Liver (tissue), 9 donors: Measurements from ENCODE around the gene SLC30A5. TPM values are rescaled to one million over a fixed set of nuclear protein-coding genes. Genes with fewer than 3 reads are reported as not detected.

Source experiments
- DNase-seq: peaks from one replicate; pipeline ENCODE4 v3.0.0-alpha.2; 2017; ENCODE audit warnings: low spot score
- H3K27ac ChIP-seq, 2 donors: one replicate each; pipeline ENCODE4 v1.7.0; 2013; ENCODE audit warnings: inconsistent platforms in 2 of 2, low read length in 2 of 2, control low read depth in 1 of 2, low read depth in 1 of 2, mild to moderate bottlenecking in 1 of 2
- H3K27me3 ChIP-seq, 4 donors: one replicate each; pipeline versions ENCODE4 v1.6.1 to v1.7.0; 2013; ENCODE audit warnings: low read length in 3 of 4, inconsistent platforms in 1 of 4, mild to moderate bottlenecking in 1 of 4, moderate library complexity in 1 of 4; ENCODE audit not compliant: control insufficient read depth in 4 of 4, insufficient read depth in 4 of 4
- H3K36me3 ChIP-seq, 4 donors: one replicate each; pipeline versions ENCODE4 v1.6.1 to v1.7.0; 2013; ENCODE audit warnings: low read length in 3 of 4, mild to moderate bottlenecking in 3 of 4, low read depth in 1 of 4, moderate library complexity in 1 of 4; ENCODE audit not compliant: control insufficient read depth in 4 of 4, insufficient read depth in 3 of 4
- H3K4me1 ChIP-seq, 4 donors: one replicate each; pipeline versions ENCODE4 v1.6.1 to v1.7.0; 2013; ENCODE audit warnings: low read length in 3 of 4, mild to moderate bottlenecking in 3 of 4, moderate library complexity in 1 of 4; ENCODE audit not compliant: control insufficient read depth in 4 of 4, insufficient read depth in 4 of 4
- H3K4me3 ChIP-seq, 3 donors: one replicate each; pipeline versions ENCODE4 v1.6.1 to v1.7.0; 2013; ENCODE audit warnings: low read length in 3 of 3, control low read depth in 1 of 3, low read depth in 1 of 3, mild to moderate bottlenecking in 1 of 3
- H3K9ac ChIP-seq, 2 donors: one replicate each; pipeline ENCODE4 v1.7.0; 2013; ENCODE audit warnings: low read length in 2 of 2, mild to moderate bottlenecking in 2 of 2, moderate library complexity in 2 of 2, control low read depth in 1 of 2, low read depth in 1 of 2
- H3K9me3 ChIP-seq, 4 donors: one replicate each; pipeline versions ENCODE4 v1.6.1 to v1.7.0; 2013; ENCODE audit warnings: low read length in 3 of 4; ENCODE audit not compliant: control insufficient read depth in 4 of 4
- EGR1 ChIP-seq, 2 donors: IDR thresholded peaks; 2 replicates each; pipeline ENCODE4 v1.6.1; 2016 to 2018; ENCODE audit warnings: antibody characterized with exemption in 2 of 2, low read depth in 2 of 2
- FOXA1 ChIP-seq: IDR thresholded peaks from 2 replicates; pipeline ENCODE4 v1.6.1; 2016; ENCODE audit warnings: antibody characterized with exemption
- FOXA2 ChIP-seq: IDR thresholded peaks from 2 replicates; pipeline ENCODE4 v1.6.1; 2016; ENCODE audit warnings: antibody characterized with exemption
- GABPA ChIP-seq, 2 donors: IDR thresholded peaks in 1 of 2; conservative IDR thresholded peaks in 1 of 2; 2 replicates each; pipeline ENCODE4 v1.6.1; 2016; ENCODE audit warnings: antibody characterized with exemption in 2 of 2, mild to moderate bottlenecking in 1 of 2, moderate library complexity in 1 of 2
- HNF4A ChIP-seq, 2 donors: conservative IDR thresholded peaks; 2 replicates each; pipeline ENCODE4 v1.6.1; 2016; ENCODE audit warnings: antibody characterized with exemption in 2 of 2, mild to moderate bottlenecking in 2 of 2
- HNF4G ChIP-seq: IDR thresholded peaks from 2 replicates; pipeline ENCODE4 v1.6.1; 2016; ENCODE audit warnings: antibody characterized with exemption
- JUND ChIP-seq, 2 donors: IDR thresholded peaks; 2 replicates each; pipeline ENCODE4 v1.6.1; 2016; ENCODE audit warnings: antibody characterized with exemption in 2 of 2
- NR2F2 ChIP-seq: IDR thresholded peaks from 2 replicates; pipeline ENCODE4 v1.6.1; 2016; ENCODE audit warnings: antibody characterized with exemption
- RAD21 ChIP-seq, 2 donors: IDR thresholded peaks; 2 replicates each; pipeline ENCODE4 v1.6.1; 2016; ENCODE audit warnings: antibody characterized with exemption in 2 of 2, mild to moderate bottlenecking in 2 of 2
- RXRA ChIP-seq, 2 donors: IDR thresholded peaks; 2 replicates each; pipeline ENCODE4 v1.6.1; 2017 to 2018; ENCODE audit warnings: antibody characterized with exemption in 2 of 2, mild to moderate bottlenecking in 1 of 2
- SP1 ChIP-seq: IDR thresholded peaks from 2 replicates; pipeline ENCODE4 v1.6.1; 2018; ENCODE audit warnings: antibody characterized with exemption, mild to moderate bottlenecking
- TAF1 ChIP-seq: conservative IDR thresholded peaks from 2 replicates; pipeline ENCODE4 v1.6.1; 2016; ENCODE audit warnings: antibody characterized with exemption, mild to moderate bottlenecking
- YY1 ChIP-seq: IDR thresholded peaks from 2 replicates; pipeline ENCODE4 v1.6.1; 2016; ENCODE audit warnings: antibody characterized with exemption, mild to moderate bottlenecking
- WGBS: extraction: QIAGEN DNeasy Blood & Tissue Kit; methylation state at CpG from one replicate; pipeline ENCODE4 v1.1.7; 2013; 5-methylcytosine and 5-hydroxymethylcytosine counted together
- polyA plus RNA-seq, 2 donors: library from polyadenylated mRNA; stranded (reverse) in 1 of 2; unstranded in 1 of 2; fragments of 200-250 nt in 1 of 2; fragments of >200 nt in 1 of 2; fragmentation: Nextera tagmentation in 1 of 2; extraction: Ambion mirVana in 1 of 2; gene quantifications; one replicate each; pipeline versions ENCODE4 v1.2.1 to v1.2.3, GENCODE V29; 2013 to 2015
- total RNA-seq, 2 donors: library from RNA; depleted of rRNA; stranded (reverse); fragments of >200 nt; gene quantifications; one replicate each; pipeline ENCODE4 v1.2.3, GENCODE V29; 2014
- TF ChIP-seq, protein P1 (sequence below): fragments of 150-350 bp; IDR thresholded peaks from 2 replicates; pipeline ENCODE4 v1.5.1; 2017; ENCODE audit warnings: improper control_type of control experiment, low read depth, low read length; ENCODE audit not compliant: missing input control
- TF ChIP-seq, protein P2 (sequence below): IDR thresholded peaks from 2 replicates; pipeline ENCODE4 v1.6.1; 2016; ENCODE audit warnings: antibody characterized with exemption
- TF ChIP-seq, protein P3 (sequence below): IDR thresholded peaks from 2 replicates; pipeline ENCODE4 v1.6.1; 2016; ENCODE audit warnings: antibody characterized with exemption
- TF ChIP-seq, protein P4 (sequence below): IDR thresholded peaks from 2 replicates; pipeline ENCODE4 v1.6.1; 2016; ENCODE audit warnings: antibody characterized with exemption
- TF ChIP-seq, protein P5 (sequence below): IDR thresholded peaks from 2 replicates; pipeline ENCODE4 v1.6.1; 2016; ENCODE audit warnings: antibody characterized with exemption, mild to moderate bottlenecking
- donor health status: healthy.
- donor health status: healthy.
- donor health status: healthy.
- donor health status: healthy.
- donor health status: healthy.

Gene SLC30A5
- total and polyA plus RNA-seq, 4 donors: 15.5 to 37.8 (median 26.2) TPM

DNA sequence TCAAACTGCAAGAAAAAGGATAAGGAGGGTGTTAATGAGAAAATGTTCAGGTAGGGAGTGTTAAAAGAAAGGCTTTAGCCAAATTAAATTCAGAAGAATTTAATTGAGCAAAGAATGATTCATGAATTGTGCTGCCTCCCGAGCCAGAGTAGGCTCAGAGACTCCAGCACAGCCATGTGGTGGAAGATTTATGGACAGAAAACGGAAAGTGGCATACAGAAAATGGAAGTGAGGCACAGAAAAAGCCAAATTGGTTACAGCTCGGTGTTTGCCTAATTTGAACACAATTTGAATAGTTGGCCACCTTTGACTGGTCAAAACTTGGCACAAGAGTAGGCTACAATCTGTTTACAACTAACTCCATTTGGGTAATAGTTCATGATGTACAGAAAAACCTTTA is 9.6 kb upstream of the SLC30A5 start:
- H3K27me3 ChIP-seq: no peaks in the 10 kb centered on the region
- no peak overlapping the region for H3K9ac ChIP-seq
- WGBS: 77% methylated on average over 3 of the region's 3 CpGs
- DNase-seq: no peak
- H3K36me3 ChIP-seq: no peaks in the 10 kb centered on the region
- TF ChIP-seq RAD21 (IDR thresholded peaks at IDR 0.05): no peak
- TF ChIP-seq JUND (IDR thresholded peaks at IDR 0.05): no peak
- TF ChIP-seq, protein P1, sequence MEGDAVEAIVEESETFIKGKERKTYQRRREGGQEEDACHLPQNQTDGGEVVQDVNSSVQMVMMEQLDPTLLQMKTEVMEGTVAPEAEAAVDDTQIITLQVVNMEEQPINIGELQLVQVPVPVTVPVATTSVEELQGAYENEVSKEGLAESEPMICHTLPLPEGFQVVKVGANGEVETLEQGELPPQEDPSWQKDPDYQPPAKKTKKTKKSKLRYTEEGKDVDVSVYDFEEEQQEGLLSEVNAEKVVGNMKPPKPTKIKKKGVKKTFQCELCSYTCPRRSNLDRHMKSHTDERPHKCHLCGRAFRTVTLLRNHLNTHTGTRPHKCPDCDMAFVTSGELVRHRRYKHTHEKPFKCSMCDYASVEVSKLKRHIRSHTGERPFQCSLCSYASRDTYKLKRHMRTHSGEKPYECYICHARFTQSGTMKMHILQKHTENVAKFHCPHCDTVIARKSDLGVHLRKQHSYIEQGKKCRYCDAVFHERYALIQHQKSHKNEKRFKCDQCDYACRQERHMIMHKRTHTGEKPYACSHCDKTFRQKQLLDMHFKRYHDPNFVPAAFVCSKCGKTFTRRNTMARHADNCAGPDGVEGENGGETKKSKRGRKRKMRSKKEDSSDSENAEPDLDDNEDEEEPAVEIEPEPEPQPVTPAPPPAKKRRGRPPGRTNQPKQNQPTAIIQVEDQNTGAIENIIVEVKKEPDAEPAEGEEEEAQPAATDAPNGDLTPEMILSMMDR: no peak
- TF ChIP-seq, protein P2, sequence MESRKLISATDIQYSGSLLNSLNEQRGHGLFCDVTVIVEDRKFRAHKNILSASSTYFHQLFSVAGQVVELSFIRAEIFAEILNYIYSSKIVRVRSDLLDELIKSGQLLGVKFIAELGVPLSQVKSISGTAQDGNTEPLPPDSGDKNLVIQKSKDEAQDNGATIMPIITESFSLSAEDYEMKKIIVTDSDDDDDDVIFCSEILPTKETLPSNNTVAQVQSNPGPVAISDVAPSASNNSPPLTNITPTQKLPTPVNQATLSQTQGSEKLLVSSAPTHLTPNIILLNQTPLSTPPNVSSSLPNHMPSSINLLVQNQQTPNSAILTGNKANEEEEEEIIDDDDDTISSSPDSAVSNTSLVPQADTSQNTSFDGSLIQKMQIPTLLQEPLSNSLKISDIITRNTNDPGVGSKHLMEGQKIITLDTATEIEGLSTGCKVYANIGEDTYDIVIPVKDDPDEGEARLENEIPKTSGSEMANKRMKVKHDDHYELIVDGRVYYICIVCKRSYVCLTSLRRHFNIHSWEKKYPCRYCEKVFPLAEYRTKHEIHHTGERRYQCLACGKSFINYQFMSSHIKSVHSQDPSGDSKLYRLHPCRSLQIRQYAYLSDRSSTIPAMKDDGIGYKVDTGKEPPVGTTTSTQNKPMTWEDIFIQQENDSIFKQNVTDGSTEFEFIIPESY: no peak
- TF ChIP-seq NR2F2: no peak
- TF ChIP-seq GABPA (IDR thresholded peaks at IDR 0.05 in 1 of 2, conservative IDR thresholded peaks at IDR 0.05 in 1 of 2): no peak
- no peak for TF ChIP-seq TAF1
- TF ChIP-seq FOXA1: no peak
- TF ChIP-seq, protein P3, sequence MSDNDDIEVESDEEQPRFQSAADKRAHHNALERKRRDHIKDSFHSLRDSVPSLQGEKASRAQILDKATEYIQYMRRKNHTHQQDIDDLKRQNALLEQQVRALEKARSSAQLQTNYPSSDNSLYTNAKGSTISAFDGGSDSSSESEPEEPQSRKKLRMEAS: no peak
- no peak for TF ChIP-seq FOXA2
- TF ChIP-seq HNF4G: no peak
- H3K4me3 ChIP-seq: no peak overlapping the region
- H3K9me3 ChIP-seq: no peaks in the 10 kb centered on the region
- H3K27ac ChIP-seq: no peak overlapping the region
- H3K4me1 ChIP-seq: peaks cover 0 to 5% (median 2%) of the 10 kb centered on the region in 4 donors

DNA sequence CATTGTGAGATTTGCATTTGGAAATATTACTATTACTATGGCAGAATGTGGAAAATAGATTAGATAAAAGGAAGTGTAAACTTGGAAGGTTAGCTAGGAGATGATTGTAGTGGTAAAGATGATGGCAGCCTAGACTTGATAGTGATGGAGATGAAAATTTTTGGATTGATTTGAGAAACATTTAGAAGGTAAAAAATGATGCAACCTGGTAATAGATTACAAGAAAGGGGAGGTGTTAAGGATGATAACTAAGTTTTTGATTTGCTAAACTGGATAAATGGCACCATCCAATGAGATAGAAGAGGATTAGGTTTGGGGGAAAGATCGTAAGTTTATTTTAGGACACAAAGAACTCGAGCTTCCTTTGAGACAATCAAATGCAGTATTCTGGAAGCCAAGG is 8.9 kb upstream of the SLC30A5 start:
- Histone ChIP-seq H3K27me3 (no peaks in the 10 kb centered on the region), H3K4me1 (no peaks in the 10 kb centered on the region), H3K9me3 (no peaks in the 10 kb centered on the region), H3K36me3 (no peaks in the 10 kb centered on the region), H3K9ac (no peak overlapping the region), H3K4me3 (no peak overlapping the region), H3K27ac (no peak overlapping the region)
- DNase-seq: no peak
- WGBS: 93% methylated on average over 2 of the region's 2 CpGs
- TF ChIP-seq, protein P4, sequence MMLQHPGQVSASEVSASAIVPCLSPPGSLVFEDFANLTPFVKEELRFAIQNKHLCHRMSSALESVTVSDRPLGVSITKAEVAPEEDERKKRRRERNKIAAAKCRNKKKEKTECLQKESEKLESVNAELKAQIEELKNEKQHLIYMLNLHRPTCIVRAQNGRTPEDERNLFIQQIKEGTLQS: no peak
- no peak for TF ChIP-seq SP1
- TF ChIP-seq HNF4G: no peak
- TF ChIP-seq RAD21 (IDR thresholded peaks at IDR 0.05): no peak
- no peak for TF ChIP-seq EGR1 (IDR thresholded peaks at IDR 0.05; ENCODE audit: low read depth in 2 of 2)
- TF ChIP-seq YY1: no peak
- no peak for TF ChIP-seq FOXA1
- TF ChIP-seq, protein P3: no peak
- no peak for TF ChIP-seq NR2F2
- TF ChIP-seq GABPA (IDR thresholded peaks at IDR 0.05 in 1 of 2, conservative IDR thresholded peaks at IDR 0.05 in 1 of 2): no peak
- TF ChIP-seq, protein P2: no peak
- TF ChIP-seq TAF1: no peak
- TF ChIP-seq, protein P5, sequence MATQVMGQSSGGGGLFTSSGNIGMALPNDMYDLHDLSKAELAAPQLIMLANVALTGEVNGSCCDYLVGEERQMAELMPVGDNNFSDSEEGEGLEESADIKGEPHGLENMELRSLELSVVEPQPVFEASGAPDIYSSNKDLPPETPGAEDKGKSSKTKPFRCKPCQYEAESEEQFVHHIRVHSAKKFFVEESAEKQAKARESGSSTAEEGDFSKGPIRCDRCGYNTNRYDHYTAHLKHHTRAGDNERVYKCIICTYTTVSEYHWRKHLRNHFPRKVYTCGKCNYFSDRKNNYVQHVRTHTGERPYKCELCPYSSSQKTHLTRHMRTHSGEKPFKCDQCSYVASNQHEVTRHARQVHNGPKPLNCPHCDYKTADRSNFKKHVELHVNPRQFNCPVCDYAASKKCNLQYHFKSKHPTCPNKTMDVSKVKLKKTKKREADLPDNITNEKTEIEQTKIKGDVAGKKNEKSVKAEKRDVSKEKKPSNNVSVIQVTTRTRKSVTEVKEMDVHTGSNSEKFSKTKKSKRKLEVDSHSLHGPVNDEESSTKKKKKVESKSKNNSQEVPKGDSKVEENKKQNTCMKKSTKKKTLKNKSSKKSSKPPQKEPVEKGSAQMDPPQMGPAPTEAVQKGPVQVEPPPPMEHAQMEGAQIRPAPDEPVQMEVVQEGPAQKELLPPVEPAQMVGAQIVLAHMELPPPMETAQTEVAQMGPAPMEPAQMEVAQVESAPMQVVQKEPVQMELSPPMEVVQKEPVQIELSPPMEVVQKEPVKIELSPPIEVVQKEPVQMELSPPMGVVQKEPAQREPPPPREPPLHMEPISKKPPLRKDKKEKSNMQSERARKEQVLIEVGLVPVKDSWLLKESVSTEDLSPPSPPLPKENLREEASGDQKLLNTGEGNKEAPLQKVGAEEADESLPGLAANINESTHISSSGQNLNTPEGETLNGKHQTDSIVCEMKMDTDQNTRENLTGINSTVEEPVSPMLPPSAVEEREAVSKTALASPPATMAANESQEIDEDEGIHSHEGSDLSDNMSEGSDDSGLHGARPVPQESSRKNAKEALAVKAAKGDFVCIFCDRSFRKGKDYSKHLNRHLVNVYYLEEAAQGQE: no peak
- TF ChIP-seq RXRA (IDR thresholded peaks at IDR 0.05): no peak
- no peak for TF ChIP-seq JUND (IDR thresholded peaks at IDR 0.05)
- TF ChIP-seq HNF4A (conservative IDR thresholded peaks at IDR 0.05): no peak
